A673 (cell line): ENCODE data around the gene GIPC2.

Experiments used
- EZH2 ChIP-seq: fragments of 200-600 bp; sonication (generic); IDR thresholded peaks from 2 replicates; pipeline ENCODE4 v1.6.1; 2017; ENCODE audit warnings: borderline replicate concordance, low read depth, mild to moderate bottlenecking, mixed read lengths, antibody characterized with exemption, low read length; ENCODE audit not compliant: poor library complexity, severe bottlenecking
- TF ChIP-seq, protein P1 (sequence below): fragments of 300-800, 200-600 bp; sonication (generic); conservative IDR thresholded peaks from 2 replicates; pipeline ENCODE4 v1.5.1; 2017; ENCODE audit warnings: low read depth, mild to moderate bottlenecking, antibody characterized with exemption, low read length, moderate library complexity, mixed read lengths

DNA sequence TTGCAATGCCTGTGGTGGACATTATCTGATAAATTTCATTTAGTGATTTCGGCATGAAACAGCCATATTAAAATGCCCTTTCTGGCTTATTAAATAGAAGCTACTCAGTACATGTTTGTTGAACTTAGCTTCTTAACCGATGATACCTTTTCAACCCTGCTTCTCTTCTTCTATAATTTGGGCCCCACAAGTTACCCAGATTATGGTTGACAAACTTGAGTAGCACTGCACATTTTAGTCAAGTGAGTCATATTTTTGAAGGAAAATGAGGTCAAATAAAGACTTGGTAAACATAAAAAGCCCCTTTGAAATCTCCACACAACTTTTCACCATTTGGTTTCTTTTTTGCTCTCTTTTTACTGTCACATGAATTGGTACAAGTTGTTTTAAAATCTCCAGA is 33.8 kb downstream of the GIPC2 start:
- TF ChIP-seq, protein P1, sequence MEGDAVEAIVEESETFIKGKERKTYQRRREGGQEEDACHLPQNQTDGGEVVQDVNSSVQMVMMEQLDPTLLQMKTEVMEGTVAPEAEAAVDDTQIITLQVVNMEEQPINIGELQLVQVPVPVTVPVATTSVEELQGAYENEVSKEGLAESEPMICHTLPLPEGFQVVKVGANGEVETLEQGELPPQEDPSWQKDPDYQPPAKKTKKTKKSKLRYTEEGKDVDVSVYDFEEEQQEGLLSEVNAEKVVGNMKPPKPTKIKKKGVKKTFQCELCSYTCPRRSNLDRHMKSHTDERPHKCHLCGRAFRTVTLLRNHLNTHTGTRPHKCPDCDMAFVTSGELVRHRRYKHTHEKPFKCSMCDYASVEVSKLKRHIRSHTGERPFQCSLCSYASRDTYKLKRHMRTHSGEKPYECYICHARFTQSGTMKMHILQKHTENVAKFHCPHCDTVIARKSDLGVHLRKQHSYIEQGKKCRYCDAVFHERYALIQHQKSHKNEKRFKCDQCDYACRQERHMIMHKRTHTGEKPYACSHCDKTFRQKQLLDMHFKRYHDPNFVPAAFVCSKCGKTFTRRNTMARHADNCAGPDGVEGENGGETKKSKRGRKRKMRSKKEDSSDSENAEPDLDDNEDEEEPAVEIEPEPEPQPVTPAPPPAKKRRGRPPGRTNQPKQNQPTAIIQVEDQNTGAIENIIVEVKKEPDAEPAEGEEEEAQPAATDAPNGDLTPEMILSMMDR: no peak
- TF ChIP-seq EZH2: no peak
